Activated B cell treated with CpG ODN at 0.5 μM for 24 hours (primary cell): Measurements from ENCODE around the gene PRKG1. TPM values are rescaled to one million over a fixed set of nuclear protein-coding genes. Genes with fewer than 3 reads are reported as not detected.

Experiments used
- ATAC-seq: fragments of 200-7000 bp; cut with Tn5 transposase; one replicate; pipeline ENCODE4 v1.10.0; 2021; ENCODE audit warnings: low read depth, mild to moderate bottlenecking, moderate library complexity
- CTCF ChIA-PET: fragments of 350-600 bp; sonication (Branson Sonifier 250); formaldehyde crosslinking; loops from one replicate; lab custom pipeline; 2021; ENCODE audit warnings: antibody characterized with exemption; lab: Charles Lee
- POLR2A ChIA-PET: fragments of 350-600 bp; sonication (Branson Sonifier 250); formaldehyde crosslinking; loops from one replicate; lab custom pipeline; 2021; ENCODE audit warnings: antibody characterized with exemption; lab: Charles Lee
- DNase-seq: peaks from one replicate; pipeline ENCODE4 v3.0.0; 2022
- H3K27ac Mint-ChIP-seq: one replicate; pipeline ENCODE4 v1.8.0; 2020; ENCODE audit warnings: mixed read lengths
- H3K27me3 Mint-ChIP-seq: one replicate; pipeline ENCODE4 v1.8.0; 2021; ENCODE audit warnings: mixed read lengths
- H3K36me3 Mint-ChIP-seq: one replicate; pipeline ENCODE4 v1.8.0; 2021; ENCODE audit warnings: low read depth, mixed read lengths
- H3K4me1 Mint-ChIP-seq: one replicate; pipeline ENCODE4 v1.8.0; 2021; ENCODE audit warnings: mixed read lengths
- H3K4me3 Mint-ChIP-seq: one replicate; pipeline ENCODE4 v1.8.0; 2020; ENCODE audit warnings: mild to moderate bottlenecking, mixed read lengths
- H3K9me3 Mint-ChIP-seq: one replicate; pipeline ENCODE4 v1.8.0; 2020; ENCODE audit warnings: mixed read lengths
- intact Hi-C: fragments of 100-400 bp; cut with micrococcal nuclease; formaldehyde crosslinking; loops from one replicate; pipeline ENCODE4 v1.15.1; 2024
- total RNA-seq: library from RNA; stranded (reverse); gene quantifications from 2 replicates; pipeline ENCODE4 v1.2.3, GENCODE V29; 2022
- TF ChIP-seq, protein P1 (sequence below): fragments of 200-600 bp; IDR thresholded peaks from one replicate; pipeline ENCODE4 v1.8.0; 2022; ENCODE audit warnings: antibody characterized with exemption, mild to moderate bottlenecking

Gene PRKG1
- total RNA-seq, 1 donor from 2014 or later: not detected

DNA sequence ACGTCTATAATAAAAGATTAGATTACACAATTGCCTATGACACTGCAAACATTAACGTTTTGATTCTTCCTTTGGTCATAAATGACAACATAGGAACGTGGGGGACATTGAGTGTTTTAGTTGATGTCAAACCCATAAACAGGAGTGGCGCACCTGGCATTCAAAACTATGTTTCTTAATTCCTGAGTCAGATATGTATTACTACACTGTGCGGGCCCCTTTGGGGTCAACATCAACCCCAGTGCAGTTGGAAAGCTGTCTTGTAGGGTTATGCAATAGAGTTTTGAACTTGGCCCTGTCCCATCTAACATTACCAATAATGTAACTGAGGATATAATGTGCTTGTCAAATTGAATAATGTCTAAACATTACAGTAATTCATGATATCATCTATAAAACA is 468.6 kb downstream of the PRKG1 start:
- TF ChIP-seq, protein P1, sequence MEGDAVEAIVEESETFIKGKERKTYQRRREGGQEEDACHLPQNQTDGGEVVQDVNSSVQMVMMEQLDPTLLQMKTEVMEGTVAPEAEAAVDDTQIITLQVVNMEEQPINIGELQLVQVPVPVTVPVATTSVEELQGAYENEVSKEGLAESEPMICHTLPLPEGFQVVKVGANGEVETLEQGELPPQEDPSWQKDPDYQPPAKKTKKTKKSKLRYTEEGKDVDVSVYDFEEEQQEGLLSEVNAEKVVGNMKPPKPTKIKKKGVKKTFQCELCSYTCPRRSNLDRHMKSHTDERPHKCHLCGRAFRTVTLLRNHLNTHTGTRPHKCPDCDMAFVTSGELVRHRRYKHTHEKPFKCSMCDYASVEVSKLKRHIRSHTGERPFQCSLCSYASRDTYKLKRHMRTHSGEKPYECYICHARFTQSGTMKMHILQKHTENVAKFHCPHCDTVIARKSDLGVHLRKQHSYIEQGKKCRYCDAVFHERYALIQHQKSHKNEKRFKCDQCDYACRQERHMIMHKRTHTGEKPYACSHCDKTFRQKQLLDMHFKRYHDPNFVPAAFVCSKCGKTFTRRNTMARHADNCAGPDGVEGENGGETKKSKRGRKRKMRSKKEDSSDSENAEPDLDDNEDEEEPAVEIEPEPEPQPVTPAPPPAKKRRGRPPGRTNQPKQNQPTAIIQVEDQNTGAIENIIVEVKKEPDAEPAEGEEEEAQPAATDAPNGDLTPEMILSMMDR: no peak
- no peak overlapping the region for H3K27ac Mint-ChIP-seq
- no peaks in the 10 kb centered on the region for H3K9me3 Mint-ChIP-seq
- ChIA-PET CTCF (no interaction called here), POLR2A (no interaction called here)
- intact Hi-C loops: no loop called here
- ATAC-seq: no peak
- no peak overlapping the region for H3K4me3 Mint-ChIP-seq
- DNase-seq: no peak
- no peaks in the 10 kb centered on the region for H3K27me3 Mint-ChIP-seq
- no peaks in the 10 kb centered on the region for H3K36me3 Mint-ChIP-seq
- H3K4me1 Mint-ChIP-seq: no peaks in the 10 kb centered on the region

DNA sequence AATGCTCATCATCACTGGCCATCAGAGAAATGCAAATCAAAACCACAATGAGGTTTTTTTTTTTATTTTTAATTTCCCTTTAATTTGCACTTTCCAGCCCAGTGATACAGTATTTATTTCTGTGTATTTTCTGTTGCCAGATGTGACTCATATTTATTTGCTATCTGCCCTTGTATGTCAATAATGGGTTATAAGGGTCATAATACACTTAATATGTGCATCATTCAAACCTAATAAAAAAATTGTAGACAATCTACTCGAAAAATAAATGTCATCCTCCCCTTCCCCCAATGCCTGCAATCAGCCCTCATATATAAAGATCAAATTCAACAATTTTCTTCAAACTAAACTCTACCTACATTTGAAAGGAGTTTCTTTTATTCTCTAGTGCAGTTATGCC is 470.6 kb downstream of the PRKG1 start:
- Mint-ChIP-seq H3K4me1 (no peaks in the 10 kb centered on the region), H3K4me3 (no peak overlapping the region), H3K9me3 (no peaks in the 10 kb centered on the region), H3K27ac (no peak overlapping the region), H3K27me3 (no peaks in the 10 kb centered on the region), H3K36me3 (no peaks in the 10 kb centered on the region)
- no peak for ATAC-seq
- intact Hi-C loops: no loop called here
- POLR2A ChIA-PET: no interaction called here
- DNase-seq: no peak
- CTCF ChIA-PET: no interaction called here
- TF ChIP-seq, protein P1: no peak

DNA sequence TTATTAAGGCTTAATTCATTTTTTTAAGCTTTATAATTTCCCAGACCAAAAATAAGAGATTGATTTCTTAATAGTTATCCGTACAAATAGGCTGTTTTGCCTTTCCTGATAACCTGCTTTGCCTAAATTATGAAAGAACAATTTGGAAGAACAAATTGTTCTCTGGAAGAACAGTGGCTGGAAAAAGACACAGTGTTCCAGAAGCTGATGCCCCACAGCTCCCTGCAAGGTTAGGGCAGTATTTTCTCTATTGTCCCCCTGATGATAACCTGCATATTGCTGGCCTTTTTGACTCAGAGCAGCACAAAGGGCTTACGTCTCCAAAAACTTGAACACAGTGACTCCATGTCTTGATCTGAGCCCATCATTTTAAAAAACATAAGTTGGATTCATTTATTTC is 473.7 kb downstream of the PRKG1 start:
- DNase-seq: no peak
- CTCF ChIA-PET: no interaction called here
- Mint-ChIP-seq H3K27ac (no peak overlapping the region), H3K9me3 (no peaks in the 10 kb centered on the region), H3K27me3 (no peaks in the 10 kb centered on the region), H3K4me1 (no peaks in the 10 kb centered on the region), H3K36me3 (no peaks in the 10 kb centered on the region), H3K4me3 (no peak overlapping the region)
- POLR2A ChIA-PET: no interaction called here
- intact Hi-C loops: no loop called here
- TF ChIP-seq, protein P1: no peak
- ATAC-seq: no peak

DNA sequence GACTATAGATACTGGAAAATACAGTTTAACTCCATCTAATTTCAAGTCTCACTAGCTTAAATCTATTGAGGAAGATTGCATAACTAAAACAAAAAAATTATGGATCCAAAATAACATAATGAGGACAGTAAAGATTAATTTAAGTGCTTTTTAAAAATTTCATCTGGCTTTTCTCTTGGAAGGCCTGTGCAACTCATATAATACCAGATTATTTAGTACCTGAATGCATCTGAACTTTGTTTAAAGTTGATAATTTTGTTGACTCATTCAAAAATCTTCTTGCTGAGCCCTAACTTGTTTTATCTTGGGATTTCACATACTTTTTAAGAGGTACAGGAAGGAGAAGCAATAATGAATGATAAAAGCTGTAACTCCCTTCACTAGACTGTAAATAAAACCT is 478.6 kb downstream of the PRKG1 start:
- intact Hi-C loops: no loop called here
- CTCF ChIA-PET: no interaction called here

GRCh38 chr10:51564896-51565510 is 490.7 kb downstream of the PRKG1 start:
- POLR2A ChIA-PET: no interaction called here
- H3K4me1 Mint-ChIP-seq: no peaks in the 10 kb centered on the region

More for the DNA sequence above, 478.6 kb downstream of the PRKG1 start:
- Mint-ChIP-seq H3K9me3 (no peaks in the 10 kb centered on the region), H3K27ac (no peak overlapping the region), H3K4me3 (no peak overlapping the region), H3K36me3 (no peaks in the 10 kb centered on the region), H3K4me1 (no peaks in the 10 kb centered on the region), H3K27me3 (peaks cover 2% of the 10 kb centered on the region)
- TF ChIP-seq, protein P1: no peak
- DNase-seq (no peak), ATAC-seq (no peak)
- POLR2A ChIA-PET: no interaction called here

More at GRCh38 chr10:51564896-51565510, 490.7 kb downstream of the PRKG1 start:
- Mint-ChIP-seq H3K27ac (no peak overlapping the region), H3K27me3 (no peaks in the 10 kb centered on the region), H3K4me3 (no peak overlapping the region), H3K36me3 (no peaks in the 10 kb centered on the region), H3K9me3 (no peaks in the 10 kb centered on the region)
- CTCF ChIA-PET: no interaction called here
- DNase-seq (no peak), ATAC-seq (no peak)
- intact Hi-C loops: no loop called here
- TF ChIP-seq, protein P1: no peak
